CD14-positive monocyte (primary cell): ENCODE results near the gene EXOC1. TPM values are rescaled to one million over a fixed set of nuclear protein-coding genes. Genes with fewer than 3 reads are reported as not detected.

ENCODE experiments used
- DNase-seq, 3 donors: peaks; one replicate each; pipeline ENCODE4 v3.0.0-alpha.2; 2011 to 2022
- H2AFZ ChIP-seq: 2 replicates; pipeline ENCODE4 v1.6.0; 2012; ENCODE audit warnings: mild to moderate bottlenecking, low read depth, low read length, inconsistent platforms; ENCODE audit not compliant: insufficient read depth, poor library complexity, severe bottlenecking
- H3K27ac ChIP-seq, 2 donors: 1 replicate in 1 of 2; 2 replicates in 1 of 2; pipeline ENCODE4 v1.5.1; 2012 to 2013; ENCODE audit warnings: low read length in 2 of 2, control low read depth in 1 of 2, inconsistent platforms in 1 of 2, low read depth in 1 of 2, mild to moderate bottlenecking in 1 of 2
- H3K27me3 ChIP-seq, 2 donors: one replicate each; pipeline versions ENCODE4 v1.6.0 to v1.6.1; 2011 to 2013; ENCODE audit warnings: low read length in 2 of 2; ENCODE audit not compliant: control insufficient read depth in 2 of 2, insufficient read depth in 2 of 2
- H3K36me3 ChIP-seq, 2 donors: replicated peaks in 1 of 2; 1 replicate in 1 of 2; 2 replicates in 1 of 2; pipeline versions ENCODE4 v1.5.1 to v1.6.1; 2012 to 2013; ENCODE audit warnings: low read length in 2 of 2, control low read depth in 1 of 2, inconsistent platforms in 1 of 2, mild to moderate bottlenecking in 1 of 2; ENCODE audit not compliant: insufficient read depth in 2 of 2, control insufficient read depth in 1 of 2
- H3K4me1 ChIP-seq, 2 donors: 1 replicate in 1 of 2; 2 replicates in 1 of 2; pipeline versions ENCODE4 v1.5.1 to v1.6.1; 2012 to 2013; ENCODE audit warnings: low read length in 2 of 2, control low read depth in 1 of 2, inconsistent platforms in 1 of 2, mild to moderate bottlenecking in 1 of 2, moderate library complexity in 1 of 2; ENCODE audit not compliant: insufficient read depth in 2 of 2, control insufficient read depth in 1 of 2
- H3K4me2 ChIP-seq: replicated peaks from 2 replicates; pipeline ENCODE3; 2012; ENCODE audit warnings: low read length, moderate library complexity, mild to moderate bottlenecking; ENCODE audit not compliant: poor library complexity, severe bottlenecking; ENCODE audit errors: extremely low read depth
- H3K4me3 ChIP-seq, 3 experiments: fragments of 200-600 bp in 1 of 3; sonication (generic) in 1 of 3; replicated peaks in 1 of 3; 1 replicate in 2 of 3; 2 replicates in 1 of 3; pipeline ENCODE4 v1.5.1; 2011 to 2013; ENCODE audit warnings: low read length in 3 of 3, mild to moderate bottlenecking in 3 of 3, control low read depth in 2 of 3, low read depth in 2 of 3, inconsistent platforms in 1 of 3, moderate library complexity in 1 of 3
- H3K79me2 ChIP-seq: 2 replicates; pipeline ENCODE4 v1.6.0; 2012; ENCODE audit warnings: mild to moderate bottlenecking, control low read depth, inconsistent platforms, low read length, moderate library complexity; ENCODE audit not compliant: insufficient read depth
- H3K9ac ChIP-seq: 2 replicates; pipeline ENCODE4 v1.6.0; 2017; ENCODE audit warnings: low read length, mild to moderate bottlenecking; ENCODE audit not compliant: insufficient read depth, poor library complexity, severe bottlenecking
- H3K9me3 ChIP-seq, 2 donors: replicated peaks in 1 of 2; 1 replicate in 1 of 2; 2 replicates in 1 of 2; pipeline versions ENCODE4 v1.5.1 to v1.6.1; 2012 to 2013; ENCODE audit warnings: low read length in 2 of 2, control low read depth in 1 of 2; ENCODE audit not compliant: control insufficient read depth in 1 of 2, insufficient read depth in 1 of 2
- H4K20me1 ChIP-seq: 2 replicates; pipeline ENCODE4 v1.6.0; 2012; ENCODE audit warnings: mild to moderate bottlenecking, low read length, control low read depth, moderate library complexity; ENCODE audit not compliant: insufficient read depth
- H3K27ac Mint-ChIP-seq, 7 donors: one replicate each; pipeline ENCODE4 v1.8.0; 2020; ENCODE audit warnings: mild to moderate bottlenecking in 7 of 7, mixed read lengths in 7 of 7, moderate library complexity in 6 of 7, inconsistent platforms in 2 of 7
- H3K27me3 Mint-ChIP-seq, 3 donors: one replicate each; pipeline ENCODE4 v1.8.0; 2021 to 2022; ENCODE audit warnings: low read depth in 3 of 3, mild to moderate bottlenecking in 3 of 3, mixed read lengths in 3 of 3, moderate library complexity in 3 of 3, inconsistent platforms in 1 of 3
- H3K36me3 Mint-ChIP-seq, 2 donors: one replicate each; pipeline ENCODE4 v1.8.0; 2020; ENCODE audit warnings: mixed read lengths in 2 of 2, inconsistent platforms in 1 of 2, mild to moderate bottlenecking in 1 of 2
- H3K4me1 Mint-ChIP-seq: one replicate; pipeline ENCODE4 v1.8.0; 2020; ENCODE audit warnings: mild to moderate bottlenecking, mixed read lengths
- H3K4me3 Mint-ChIP-seq, 2 donors: one replicate each; pipeline ENCODE4 v1.8.0; 2020; ENCODE audit warnings: mild to moderate bottlenecking in 2 of 2, mixed read lengths in 2 of 2, moderate library complexity in 1 of 2
- H3K9me3 Mint-ChIP-seq, 7 donors: one replicate each; pipeline ENCODE4 v1.8.0; 2020 to 2022; ENCODE audit warnings: mixed read lengths in 7 of 7, mild to moderate bottlenecking in 6 of 7, moderate library complexity in 6 of 7, inconsistent platforms in 2 of 7
- WGBS: methylation state at CpG from one replicate; pipeline ENCODE4 v1.1.5; 2013; ENCODE audit warnings: missing lambda C conversion rate; ENCODE audit not compliant: insufficient coverage; 5-methylcytosine and 5-hydroxymethylcytosine counted together
- intact Hi-C, 2 donors: fragments of 100-400 bp; cut with micrococcal nuclease; formaldehyde crosslinking; loops; one replicate each; pipeline versions ENCODE4 v1.15.0 to v1.15.1; 2023
- polyA minus RNA-seq: library from RNA; depleted of rRNA, polyadenylated mRNA; stranded (reverse); fragments of >200 nt; gene quantifications from 2 replicates; pipeline ENCODE4 v1.2.3, GENCODE V29; 2012
- polyA plus RNA-seq, 3 donors: library from polyadenylated mRNA; depleted of rRNA in 1 of 3; unstranded in 2 of 3; stranded (reverse) in 1 of 3; fragments of 300-500 nt in 2 of 3; fragments of >200 nt in 1 of 3; fragmentation: Illumina TruSeq in 2 of 3; gene quantifications; 1 replicate in 2 of 3; 2 replicates in 1 of 3; pipeline ENCODE4 v1.2.3, GENCODE V29; 2012 to 2021
- total RNA-seq, 12 experiments: library from RNA in 1 of 12; stranded (reverse) in 1 of 12; fragments of 120-200 nt in 1 of 12; gene quantifications; one replicate each; pipeline ENCODE4 v1.2.4 and lab custom pipeline; 2013 to 2026; ENCODE audit warnings: mixed read lengths in 6 of 12, inconsistent platforms in 1 of 12
- TF ChIP-seq, protein P1 (sequence below): fragments of 200-600 bp; IDR thresholded peaks from one replicate; pipeline ENCODE4 v1.8.0; 2022; ENCODE audit warnings: antibody characterized with exemption, mild to moderate bottlenecking

Gene EXOC1, protein sequence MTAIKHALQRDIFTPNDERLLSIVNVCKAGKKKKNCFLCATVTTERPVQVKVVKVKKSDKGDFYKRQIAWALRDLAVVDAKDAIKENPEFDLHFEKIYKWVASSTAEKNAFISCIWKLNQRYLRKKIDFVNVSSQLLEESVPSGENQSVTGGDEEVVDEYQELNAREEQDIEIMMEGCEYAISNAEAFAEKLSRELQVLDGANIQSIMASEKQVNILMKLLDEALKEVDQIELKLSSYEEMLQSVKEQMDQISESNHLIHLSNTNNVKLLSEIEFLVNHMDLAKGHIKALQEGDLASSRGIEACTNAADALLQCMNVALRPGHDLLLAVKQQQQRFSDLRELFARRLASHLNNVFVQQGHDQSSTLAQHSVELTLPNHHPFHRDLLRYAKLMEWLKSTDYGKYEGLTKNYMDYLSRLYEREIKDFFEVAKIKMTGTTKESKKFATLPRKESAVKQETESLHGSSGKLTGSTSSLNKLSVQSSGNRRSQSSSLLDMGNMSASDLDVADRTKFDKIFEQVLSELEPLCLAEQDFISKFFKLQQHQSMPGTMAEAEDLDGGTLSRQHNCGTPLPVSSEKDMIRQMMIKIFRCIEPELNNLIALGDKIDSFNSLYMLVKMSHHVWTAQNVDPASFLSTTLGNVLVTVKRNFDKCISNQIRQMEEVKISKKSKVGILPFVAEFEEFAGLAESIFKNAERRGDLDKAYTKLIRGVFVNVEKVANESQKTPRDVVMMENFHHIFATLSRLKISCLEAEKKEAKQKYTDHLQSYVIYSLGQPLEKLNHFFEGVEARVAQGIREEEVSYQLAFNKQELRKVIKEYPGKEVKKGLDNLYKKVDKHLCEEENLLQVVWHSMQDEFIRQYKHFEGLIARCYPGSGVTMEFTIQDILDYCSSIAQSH
- 63.4 TPM for total RNA-seq (2013)
- polyA plus RNA-seq (10 to 100 TPM; 13.7 to 22.9 (median 21.2) TPM), polyA minus RNA-seq (18.7 and 29.4 TPM in 2 replicates), total RNA-seq (lab: John Stamatoyannopoulos, UW) (32.8 to 102 (median 54.9) reads per million in 11 experiments)

DNA sequence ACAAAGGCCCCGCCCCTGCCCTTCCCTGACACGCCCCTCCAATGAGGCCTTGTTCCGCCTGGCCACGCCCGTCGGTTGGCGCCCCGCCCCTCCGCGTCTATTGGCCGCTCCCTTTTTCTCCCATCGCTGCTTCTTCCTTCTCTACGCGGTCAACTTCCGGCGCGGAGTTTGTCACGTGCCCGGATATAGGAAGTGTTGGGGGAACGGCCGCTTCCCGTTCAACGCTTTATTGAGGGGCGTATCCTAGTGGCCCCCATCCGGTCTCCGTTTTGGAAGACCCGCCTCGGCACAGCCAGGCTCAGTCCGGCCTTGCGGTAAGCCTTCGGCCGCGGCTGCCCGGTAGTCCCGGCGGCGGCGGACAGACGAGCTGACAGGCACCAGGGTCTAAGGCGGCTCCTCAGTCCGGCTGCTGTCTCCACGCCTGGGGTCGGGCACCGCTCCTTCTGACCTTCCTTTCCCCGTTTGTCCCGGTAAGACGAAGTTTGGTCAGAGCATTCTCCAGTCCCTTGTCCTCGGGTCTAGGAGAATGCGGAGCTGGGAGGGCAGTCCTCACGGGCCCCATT is at the start of gene EXOC1:
Gene EXOC1 (plus strand): TSS at position 165 of the 563 bp plus-strand sequence. CDS start 4,676 bp downstream, outside the sequence.
- WGBS: under 1% methylated on average over 41 of the region's 50 CpGs
- Mint-ChIP-seq H3K27ac (peak within 1 kb of the TSS; percentile 93 to 97 (median 96)), H3K4me3 (no peak within 1 kb of the TSS)

More for the DNA sequence above, at the start of gene EXOC1:
- H3K4me1 Mint-ChIP-seq: peaks cover 8% of the 10 kb centered on the region
- Histone ChIP-seq H3K9me3 (no peaks in the 10 kb centered on the region), H3K9ac (peak within 1 kb of the TSS; percentile 95), H2AFZ (peak within 1 kb of the TSS; percentile 96), H4K20me1 (peaks cover 5% of the 10 kb centered on the region), H3K27ac (peak within 1 kb of the TSS; percentile 72 to 98), H3K4me2 (peak within 1 kb of the TSS; percentile 77), H3K36me3 (peaks cover 4 to 7% of the 10 kb centered on the region in 2 donors), H3K4me3 (peak within 1 kb of the TSS; percentile 92 to 100 (median 99)), H3K4me1 (peaks cover 8 to 15% of the 10 kb centered on the region in 2 donors), H3K79me2 (peaks cover 48% of the 10 kb centered on the region), H3K27me3 (peaks cover 0 to 2% of the 10 kb centered on the region in 2 donors)
- peaks cover 0 to 4% (median 2%) of the 10 kb centered on the region in 3 donors for H3K27me3 Mint-ChIP-seq
- H3K9me3 Mint-ChIP-seq: peaks cover 0 to 16% (median 2%) of the 10 kb centered on the region in 7 donors
- DNase-seq: peak; percentile 95 to 97 (median 95)
- TF ChIP-seq, protein P1, sequence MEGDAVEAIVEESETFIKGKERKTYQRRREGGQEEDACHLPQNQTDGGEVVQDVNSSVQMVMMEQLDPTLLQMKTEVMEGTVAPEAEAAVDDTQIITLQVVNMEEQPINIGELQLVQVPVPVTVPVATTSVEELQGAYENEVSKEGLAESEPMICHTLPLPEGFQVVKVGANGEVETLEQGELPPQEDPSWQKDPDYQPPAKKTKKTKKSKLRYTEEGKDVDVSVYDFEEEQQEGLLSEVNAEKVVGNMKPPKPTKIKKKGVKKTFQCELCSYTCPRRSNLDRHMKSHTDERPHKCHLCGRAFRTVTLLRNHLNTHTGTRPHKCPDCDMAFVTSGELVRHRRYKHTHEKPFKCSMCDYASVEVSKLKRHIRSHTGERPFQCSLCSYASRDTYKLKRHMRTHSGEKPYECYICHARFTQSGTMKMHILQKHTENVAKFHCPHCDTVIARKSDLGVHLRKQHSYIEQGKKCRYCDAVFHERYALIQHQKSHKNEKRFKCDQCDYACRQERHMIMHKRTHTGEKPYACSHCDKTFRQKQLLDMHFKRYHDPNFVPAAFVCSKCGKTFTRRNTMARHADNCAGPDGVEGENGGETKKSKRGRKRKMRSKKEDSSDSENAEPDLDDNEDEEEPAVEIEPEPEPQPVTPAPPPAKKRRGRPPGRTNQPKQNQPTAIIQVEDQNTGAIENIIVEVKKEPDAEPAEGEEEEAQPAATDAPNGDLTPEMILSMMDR: no peak
- intact Hi-C loops: loop anchor here (5.0 to 10.0 kb wide), 5 partner anchors 91 to 509 kb away; partner anchors contain the start of genes CEP135 (in 2 of the 2), CLOCK (in 2 of the 2) and SRD5A3 (in 1 of the 2)
- peaks cover 11 to 12% of the 10 kb centered on the region in 2 donors for H3K36me3 Mint-ChIP-seq
